IPS DF 19.7 (cell line): ENCODE results near the gene FAM89B.
"Not testable (repeated sequence)": the region's sequence is repeated elsewhere in the genome, so short reads cannot be mapped to it uniquely, and the experiment has no call there.

Source experiments
- DNase-seq: peaks from one replicate; pipeline ENCODE4 v3.0.0-alpha.2; 2013; ENCODE audit warnings: low read depth, low spot score

The FAM89B gene

DNA sequence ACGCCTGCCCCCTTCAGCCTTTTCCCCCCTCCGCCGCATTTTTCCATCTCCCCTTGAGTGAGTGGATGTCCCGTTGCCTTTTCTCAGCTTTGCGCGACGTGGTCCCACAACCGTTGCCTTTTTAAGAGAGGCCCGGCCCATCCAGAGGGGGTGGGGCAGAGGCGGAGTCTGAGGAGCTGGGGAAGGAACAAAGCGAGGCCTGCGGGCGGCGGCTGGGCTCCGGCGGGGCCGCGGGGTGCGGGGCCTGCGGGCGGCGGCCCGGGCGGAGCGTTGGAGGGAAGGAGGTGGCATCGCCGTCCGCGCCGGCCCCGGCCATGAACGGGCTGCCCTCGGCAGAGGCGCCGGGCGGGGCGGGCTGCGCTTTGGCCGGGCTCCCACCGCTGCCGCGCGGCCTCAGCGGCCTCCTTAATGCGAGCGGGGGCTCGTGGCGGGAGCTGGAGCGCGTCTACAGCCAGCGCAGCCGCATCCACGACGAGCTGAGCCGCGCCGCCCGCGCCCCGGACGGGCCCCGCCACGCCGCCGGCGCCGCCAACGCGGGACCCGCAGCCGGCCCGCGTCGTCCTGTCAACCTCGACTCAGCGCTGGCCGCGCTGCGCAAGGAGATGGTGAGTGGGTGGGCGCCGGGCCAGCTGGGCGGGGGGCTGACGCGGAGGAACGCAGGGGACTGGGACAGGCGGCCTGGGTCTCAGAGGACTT lies at the start of gene FAM89B:
Gene FAM89B (plus strand): TSS at position 183 of the 696 bp plus-strand sequence. CDS start 132 bp downstream, at position 315.
- DNase-seq: no peak

DNA sequence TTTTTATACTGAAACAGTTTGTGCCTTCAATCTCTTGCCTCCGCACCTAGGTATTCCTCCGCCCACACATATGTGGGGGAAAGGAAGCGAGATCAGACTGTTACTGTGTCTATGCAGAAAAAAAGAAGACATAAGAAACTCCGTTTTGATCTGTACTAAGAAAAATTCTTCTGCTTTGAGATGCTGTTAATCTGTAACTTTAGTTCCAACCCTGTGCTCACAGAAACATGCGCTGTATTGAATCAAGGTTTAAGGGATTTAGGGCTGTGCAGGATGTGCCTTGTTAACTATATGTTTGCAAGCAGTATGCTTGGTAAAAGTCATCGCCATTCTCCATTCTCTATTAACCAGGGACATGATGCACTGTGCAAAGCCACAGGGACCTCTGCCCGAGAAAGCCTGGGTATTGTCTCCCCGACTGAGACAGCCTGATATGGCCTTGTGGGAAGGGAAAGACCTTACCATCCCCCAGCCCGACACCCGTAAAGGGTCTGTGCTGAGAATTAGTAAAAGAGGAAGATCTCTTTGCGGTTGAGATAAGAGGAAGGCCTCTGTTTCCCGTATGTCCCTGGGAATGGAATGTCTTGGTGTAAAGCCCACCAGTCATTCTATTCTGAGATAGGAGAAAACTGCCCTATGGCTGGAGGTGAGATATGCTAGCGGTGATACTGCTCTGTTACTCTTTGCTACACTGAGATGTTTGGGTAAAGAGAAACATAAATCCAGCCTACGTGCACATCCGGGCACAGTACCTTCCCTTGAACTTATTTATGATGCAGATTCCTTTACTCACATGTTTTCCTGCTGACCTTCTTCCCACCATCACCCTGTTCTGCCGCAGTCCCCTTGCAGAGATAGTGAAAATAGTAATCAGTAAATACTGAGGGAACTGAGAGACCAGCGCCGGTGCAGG lies 49.4 kb upstream of the FAM89B start:
- DNase-seq: not testable (repeated sequence)

DNA sequence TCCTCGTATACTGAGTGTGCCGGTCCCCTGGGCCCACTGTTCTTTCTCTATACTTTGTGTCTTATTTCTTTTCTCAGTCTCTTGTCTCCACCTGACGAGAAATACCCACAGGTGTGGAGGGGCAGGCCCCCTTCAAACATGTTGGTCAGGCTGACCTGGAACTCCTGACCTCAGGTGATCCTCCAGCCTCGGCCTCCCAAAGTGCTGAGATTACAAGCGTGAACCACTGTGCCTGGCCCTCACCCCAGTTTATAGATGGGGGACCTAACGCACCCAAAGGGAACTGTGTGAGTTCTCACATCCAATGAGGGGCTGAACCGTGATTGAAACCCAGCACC lies 48.7 kb upstream of the FAM89B start:
- DNase-seq: not testable (repeated sequence)

DNA sequence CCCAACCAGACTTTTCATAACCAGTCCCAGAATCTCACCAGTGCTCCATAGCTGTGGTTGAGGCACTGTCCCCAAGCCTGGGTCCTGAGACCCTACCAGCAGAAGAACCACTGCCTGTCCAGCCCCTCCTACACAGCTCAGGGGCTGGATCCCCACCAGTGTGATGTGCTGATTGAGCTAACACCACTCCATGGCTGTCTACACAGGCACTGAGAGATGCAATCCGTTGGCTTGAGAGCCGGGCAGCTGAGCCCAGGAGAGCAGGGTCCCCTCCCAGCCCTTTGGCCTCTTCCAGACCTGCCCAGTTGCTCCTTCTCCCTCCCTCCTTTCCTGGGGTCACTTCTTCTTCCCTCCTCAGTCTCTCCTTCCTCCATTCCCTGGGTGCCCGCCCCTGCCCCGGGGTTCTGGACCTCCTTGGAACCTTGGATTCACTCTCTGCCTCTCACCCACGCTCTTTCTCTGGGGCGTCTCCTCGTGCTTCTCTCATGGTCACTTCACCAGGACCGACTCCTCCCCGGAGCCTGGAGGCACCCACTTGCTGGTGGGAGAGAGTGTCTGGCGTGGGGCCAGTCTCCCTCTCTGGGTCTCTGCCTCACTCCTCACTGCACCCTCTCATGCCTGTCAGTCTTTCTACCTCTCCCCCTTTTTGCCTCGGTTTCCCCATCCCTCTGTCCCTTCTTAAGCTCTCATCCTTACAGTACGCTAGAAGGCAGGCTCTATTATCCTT lies 48.2 kb upstream of the FAM89B start:
- DNase-seq: no peak

DNA sequence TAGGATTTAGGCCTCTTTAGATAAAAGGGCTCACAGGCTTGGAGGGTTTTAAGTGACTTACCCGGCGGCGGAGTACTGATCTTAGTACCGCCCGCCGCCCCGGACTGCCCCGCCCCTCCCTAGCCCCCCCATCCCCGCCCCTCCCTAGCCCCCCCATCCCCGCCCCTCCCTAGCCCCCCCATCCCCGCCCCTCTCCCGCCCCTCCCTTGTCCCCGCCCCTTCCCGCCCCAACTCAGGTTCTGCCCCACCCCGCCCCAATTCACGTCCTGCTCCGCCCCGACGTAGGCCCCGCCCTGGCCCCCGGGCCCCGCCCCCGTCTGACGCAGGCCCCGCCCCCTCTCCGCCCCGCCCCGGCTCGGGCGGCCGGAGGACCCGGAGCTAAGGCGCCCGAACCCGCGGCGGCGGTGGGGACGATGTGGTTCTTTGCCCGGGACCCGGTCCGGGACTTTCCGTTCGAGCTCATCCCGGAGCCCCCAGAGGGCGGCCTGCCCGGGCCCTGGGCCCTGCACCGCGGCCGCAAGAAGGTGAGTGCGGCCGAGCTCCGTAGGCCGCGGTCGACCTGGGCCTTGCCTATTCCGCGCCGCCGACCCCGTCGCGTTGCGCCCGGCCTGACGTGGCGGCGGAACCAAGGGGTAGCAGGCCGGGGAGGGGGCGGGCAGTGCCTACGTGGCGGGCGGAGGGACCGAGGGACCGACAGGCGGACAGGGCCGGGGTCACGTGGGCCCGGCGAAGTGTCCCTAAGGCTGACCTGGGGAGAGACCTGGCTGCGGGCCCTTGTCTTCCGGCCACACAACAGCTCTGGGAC lies 47.4 kb upstream of the FAM89B start, which contains the start of gene SCYL1:
Gene SCYL1 (plus strand): TSS at position 343 of the 805 bp plus-strand sequence. CDS start 71 bp downstream, at position 414.
- no peak for DNase-seq

DNA sequence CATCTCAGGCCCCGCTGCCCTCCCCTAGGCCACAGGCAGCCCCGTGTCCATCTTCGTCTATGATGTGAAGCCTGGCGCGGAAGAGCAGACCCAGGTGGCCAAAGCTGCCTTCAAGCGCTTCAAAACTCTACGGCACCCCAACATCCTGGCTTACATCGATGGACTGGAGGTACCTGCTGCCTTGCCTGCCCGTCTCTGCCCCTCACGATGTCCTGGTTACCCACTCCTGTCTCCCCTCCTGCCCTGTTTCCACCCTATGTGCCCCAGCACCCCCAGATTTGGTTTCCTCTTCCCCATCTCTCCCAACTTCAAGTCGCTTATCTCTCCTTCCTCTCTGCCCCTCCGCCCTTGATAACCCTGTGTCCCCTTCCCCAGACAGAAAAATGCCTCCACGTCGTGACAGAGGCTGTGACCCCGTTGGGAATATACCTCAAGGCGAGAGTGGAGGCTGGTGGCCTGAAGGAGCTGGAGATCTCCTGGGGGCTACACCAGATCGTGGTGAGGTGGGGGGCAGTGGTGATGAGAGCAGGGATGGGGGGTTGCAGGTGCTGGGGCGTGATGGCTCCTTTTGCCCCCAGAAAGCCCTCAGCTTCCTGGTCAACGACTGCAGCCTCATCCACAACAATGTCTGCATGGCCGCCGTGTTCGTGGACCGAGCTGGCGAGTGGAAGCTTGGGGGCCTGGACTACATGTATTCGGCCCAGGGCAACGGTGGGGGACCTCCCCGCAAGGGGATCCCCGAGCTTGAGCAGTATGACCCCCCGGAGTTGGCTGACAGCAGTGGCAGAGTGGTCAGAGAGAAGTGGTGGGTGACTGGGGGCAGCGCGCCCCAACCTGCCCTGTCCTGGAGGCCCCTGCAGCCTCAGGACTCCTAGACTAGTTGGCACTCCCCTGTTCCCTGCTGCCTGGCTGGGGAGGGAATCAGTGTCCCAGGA lies 46.5 kb upstream of the FAM89B start:
- no peak for DNase-seq

DNA sequence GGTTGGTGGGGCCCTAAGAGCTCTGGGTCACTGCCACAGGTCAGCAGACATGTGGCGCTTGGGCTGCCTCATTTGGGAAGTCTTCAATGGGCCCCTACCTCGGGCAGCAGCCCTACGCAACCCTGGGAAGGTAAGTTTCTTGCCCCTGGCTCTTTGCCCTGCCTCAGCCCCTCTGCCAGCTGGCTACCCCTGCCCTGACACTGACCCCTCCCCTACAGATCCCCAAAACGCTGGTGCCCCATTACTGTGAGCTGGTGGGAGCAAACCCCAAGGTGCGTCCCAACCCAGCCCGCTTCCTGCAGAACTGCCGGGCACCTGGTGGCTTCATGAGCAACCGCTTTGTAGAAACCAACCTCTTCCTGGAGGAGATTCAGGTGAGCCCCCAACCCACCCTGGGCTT lies 45.6 kb upstream of the FAM89B start:
- no peak for DNase-seq

DNA sequence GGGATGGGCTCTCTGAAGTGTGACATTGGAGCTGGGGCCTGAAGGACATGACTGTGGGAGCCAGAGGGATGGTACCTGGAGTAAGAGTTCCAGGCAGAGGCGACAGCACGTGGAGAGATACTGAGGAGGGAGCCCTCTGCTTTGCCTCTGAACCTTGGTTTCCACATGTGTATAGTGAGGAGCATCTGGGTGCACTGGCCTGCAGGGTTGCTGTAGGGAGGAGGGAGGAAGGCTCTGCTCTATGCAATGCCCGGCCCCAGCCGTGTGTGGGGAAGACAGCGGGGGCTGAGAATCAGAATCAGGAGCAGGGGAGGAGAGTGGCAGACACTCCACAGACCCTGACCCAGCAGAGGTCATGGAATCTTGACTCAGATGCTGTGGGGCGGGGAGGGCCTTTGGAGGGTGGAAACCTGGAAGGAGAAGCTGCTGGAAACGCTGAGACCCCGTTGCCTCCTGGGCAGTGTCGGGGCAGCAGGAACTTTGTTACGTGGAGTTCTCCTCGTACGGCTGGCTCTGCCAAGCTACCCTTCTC lies 43.5 kb upstream of the FAM89B start:
- DNase-seq: no peak

DNA sequence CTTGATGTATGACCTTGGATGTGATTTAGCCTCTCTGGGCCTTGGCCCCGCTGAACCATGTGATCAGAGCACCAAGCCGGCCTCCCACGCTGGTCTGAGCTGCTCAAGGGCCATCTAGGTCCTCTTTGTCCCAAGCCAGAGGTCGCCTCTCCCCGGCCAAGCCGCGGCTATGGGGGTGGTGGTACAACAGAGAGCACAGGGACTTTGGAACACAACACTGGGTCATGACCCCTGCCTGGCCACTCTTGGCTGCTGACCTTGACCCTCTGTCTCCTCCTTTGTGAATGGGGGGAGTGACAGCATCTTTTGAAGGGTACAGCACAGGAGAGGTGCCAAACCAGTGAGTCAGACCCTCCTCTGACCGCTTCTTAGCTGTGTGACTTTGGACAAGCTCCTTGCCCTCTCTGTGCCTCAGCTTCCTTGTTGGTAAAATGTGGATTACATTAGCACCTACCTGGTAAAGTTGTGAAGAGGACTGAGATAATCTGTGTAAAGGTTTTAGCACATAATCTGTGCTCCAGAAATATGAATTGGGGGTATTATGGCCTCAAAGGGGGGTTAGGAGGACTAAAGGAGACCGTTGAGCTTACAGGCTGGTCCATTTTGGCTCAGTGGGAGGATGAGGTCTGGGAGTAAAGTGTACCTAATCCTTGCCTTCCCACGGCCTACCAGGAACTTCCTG lies 42.7 kb upstream of the FAM89B start:
- no peak for DNase-seq

DNA sequence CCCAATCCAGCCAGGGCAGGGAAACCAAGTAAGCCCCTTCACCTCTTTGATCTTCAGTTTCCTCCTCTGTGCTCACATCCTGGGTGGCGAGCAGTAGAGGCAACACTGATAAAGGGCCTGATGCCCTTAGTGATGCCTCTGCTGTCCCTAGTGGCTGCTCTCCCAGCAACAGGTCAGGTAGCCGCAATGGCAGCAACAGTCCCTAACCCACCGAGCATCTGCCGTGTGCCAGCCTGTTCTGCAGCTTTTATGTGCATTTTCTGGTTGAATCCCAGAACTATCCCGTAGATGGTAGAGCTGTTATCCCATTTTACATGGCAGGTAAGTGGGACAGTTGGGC lies 42.2 kb upstream of the FAM89B start:
- no peak for DNase-seq

DNA sequence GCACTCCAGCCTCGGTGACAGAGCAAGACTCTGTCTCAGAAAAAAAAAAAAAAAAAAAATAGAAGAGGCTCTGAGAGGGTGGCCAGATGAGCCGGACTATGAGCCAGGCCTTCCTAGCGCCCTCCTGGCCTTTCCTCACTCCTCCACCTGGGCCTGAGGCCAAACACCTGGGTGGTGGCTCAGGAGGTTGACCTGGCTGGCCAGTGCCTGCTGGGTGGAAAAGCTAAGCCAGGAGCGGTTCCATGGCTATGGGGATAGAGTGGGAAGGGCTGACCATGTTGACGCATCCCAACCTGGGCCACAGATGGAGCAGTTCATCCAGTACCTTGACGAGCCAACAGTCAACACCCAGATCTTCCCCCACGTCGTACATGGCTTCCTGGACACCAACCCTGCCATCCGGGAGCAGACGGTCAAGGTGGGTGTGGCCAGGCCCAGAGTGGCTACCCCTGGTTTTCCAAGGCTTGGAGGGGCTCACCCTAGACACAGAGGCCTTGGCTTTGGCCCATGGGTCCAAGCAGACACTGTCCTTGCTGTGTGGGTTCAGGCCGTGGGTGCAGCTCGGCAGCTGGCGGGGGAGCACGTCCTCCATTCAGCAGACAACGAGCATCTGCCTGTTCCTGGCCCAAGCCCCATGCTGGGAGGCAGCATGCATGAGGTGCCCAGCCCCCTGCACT lies 39.8 kb upstream of the FAM89B start:
- no peak for DNase-seq

DNA sequence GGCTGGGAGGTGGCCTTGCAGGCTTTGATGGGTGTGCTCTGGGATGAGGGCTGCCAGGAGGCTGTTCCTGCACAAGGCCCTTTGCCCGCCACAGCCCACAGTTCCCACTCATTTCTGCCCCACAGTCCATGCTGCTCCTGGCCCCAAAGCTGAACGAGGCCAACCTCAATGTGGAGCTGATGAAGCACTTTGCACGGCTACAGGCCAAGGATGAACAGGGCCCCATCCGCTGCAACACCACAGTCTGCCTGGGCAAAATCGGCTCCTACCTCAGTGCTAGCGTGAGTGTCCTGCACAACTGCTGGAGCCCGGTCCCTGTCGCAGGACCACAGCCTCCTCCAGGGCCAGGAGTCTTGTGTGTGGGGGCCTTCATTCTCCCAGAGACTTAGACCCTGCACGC lies 37.2 kb upstream of the FAM89B start:
- no peak for DNase-seq

DNA sequence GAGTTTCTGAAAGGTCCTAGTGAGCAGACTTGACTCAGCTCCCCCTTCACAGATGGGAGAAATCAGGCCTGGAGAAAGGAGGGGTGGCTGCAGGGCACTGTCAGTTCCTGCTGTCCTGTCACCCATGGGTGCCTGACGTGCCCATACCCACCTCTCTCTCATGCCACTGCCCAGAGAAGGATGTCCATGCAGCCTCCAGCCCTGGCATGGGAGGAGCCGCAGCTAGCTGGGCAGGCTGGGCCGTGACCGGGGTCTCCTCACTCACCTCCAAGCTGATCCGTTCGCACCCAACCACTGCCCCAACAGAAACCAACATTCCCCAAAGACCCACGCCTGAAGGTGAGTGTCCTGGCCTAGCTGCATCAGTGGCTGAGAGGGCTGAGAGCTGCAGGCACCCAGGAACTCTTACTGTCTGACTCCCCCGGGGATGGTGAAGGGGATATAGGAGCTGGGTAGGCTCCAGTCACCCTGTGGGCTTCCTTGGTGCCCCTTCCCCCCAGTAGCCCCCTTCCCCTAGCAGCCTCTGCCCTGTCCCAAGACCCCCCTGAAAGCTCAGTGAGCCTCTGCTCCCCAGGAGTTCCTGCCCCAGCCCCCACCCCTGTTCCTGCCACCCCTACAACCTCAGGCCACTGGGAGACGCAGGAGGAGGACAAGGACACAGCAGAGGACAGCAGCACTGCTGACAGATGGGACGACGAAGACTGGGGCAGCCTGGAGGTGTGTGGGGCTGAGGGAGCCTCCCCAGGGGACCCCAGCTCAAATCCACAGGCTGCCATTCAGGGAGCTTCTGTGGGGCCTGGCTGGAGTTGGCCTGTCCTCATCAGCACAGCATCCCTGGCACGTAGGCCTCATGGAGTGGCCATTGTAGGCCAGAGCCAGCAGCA lies 35.7 kb upstream of the FAM89B start:
- DNase-seq: no peak

DNA sequence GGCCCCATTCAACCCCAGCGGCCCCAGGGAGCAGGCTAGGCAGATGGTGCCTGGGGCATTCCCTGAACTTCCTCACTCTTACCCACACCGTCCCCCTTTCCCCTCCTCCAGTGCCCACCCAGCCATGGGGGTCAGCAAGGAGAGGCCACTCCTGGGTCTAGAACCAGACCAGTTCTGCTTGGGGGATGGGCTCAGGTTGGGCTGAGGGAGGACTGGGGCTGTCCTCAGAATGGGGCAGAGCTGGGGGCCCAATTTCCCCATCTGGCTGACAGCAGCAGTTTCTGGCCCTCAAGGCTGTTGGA lies 35.1 kb upstream of the FAM89B start:
- no peak for DNase-seq

DNA sequence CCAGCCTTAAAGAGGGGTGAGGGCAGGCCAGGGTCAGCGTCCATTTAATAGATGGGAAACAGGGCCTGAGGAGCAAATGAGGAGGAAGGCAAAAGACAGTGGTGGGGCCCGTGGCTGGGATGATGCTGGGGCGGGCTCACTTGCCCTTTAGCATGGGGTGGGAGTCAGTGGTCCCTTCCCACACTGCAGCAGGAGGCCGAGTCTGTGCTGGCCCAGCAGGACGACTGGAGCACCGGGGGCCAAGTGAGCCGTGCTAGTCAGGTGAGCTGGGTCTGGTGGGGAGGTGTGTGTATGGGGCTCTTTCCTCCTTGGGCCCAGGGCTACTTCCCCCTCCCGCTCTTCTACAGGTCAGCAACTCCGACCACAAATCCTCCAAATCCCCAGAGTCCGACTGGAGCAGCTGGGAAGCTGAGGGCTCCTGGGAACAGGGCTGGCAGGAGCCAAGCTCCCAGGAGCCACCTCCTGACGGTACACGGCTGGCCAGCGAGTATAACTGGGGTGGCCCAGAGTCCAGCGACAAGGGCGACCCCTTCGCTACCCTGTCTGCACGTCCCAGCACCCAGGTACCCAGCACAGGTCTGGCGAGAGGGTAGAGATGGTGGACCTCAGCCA lies 34.6 kb upstream of the FAM89B start:
- DNase-seq: no peak

DNA sequence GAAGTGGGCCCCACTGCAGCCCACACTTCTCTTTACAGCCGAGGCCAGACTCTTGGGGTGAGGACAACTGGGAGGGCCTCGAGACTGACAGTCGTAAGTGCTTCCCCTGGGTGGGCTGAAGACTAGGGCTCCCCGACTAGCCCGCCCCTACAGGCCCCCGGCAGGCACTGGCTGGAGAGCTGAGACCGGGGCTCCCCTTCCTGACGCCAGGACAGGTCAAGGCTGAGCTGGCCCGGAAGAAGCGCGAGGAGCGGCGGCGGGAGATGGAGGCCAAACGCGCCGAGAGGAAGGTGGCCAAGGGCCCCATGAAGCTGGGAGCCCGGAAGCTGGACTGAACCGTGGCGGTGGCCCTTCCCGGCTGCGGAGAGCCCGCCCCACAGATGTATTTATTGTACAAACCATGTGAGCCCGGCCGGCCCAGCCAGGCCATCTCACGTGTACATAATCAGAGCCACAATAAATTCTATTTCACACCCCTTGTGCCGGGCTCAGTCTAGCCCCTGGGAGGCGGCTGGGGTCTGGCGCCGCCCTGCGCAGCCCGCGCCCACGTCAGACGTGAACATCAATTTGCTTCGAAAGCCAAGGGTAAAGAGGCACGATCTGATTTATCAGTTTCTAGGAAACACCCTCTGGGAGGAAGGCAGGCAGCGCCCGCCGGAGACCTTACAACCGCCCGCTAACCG lies 34.0 kb upstream of the FAM89B start:
- no peak for DNase-seq
